Activated T-cell treated with anti-CD3 and anti-CD28 coated beads for 48 hours (primary cell): ENCODE results near the gene DIAPH1.
A peak's percentile ranks its signal among the peaks of the same experiment; 100 is the strongest.

ENCODE experiments used
- DNase-seq: peaks from one replicate; pipeline ENCODE4 v3.0.0-alpha.2; 2020; ENCODE audit warnings: low read depth

Gene DIAPH1

GRCh38 chr5:141618804-141619554 lies at the start of gene DIAPH1:
TSS of gene DIAPH1 (minus strand) at chr5:141619000. CDS start at chr5:141618914, 86 bp downstream.
- peak; percentile 99 for DNase-seq

DNA sequence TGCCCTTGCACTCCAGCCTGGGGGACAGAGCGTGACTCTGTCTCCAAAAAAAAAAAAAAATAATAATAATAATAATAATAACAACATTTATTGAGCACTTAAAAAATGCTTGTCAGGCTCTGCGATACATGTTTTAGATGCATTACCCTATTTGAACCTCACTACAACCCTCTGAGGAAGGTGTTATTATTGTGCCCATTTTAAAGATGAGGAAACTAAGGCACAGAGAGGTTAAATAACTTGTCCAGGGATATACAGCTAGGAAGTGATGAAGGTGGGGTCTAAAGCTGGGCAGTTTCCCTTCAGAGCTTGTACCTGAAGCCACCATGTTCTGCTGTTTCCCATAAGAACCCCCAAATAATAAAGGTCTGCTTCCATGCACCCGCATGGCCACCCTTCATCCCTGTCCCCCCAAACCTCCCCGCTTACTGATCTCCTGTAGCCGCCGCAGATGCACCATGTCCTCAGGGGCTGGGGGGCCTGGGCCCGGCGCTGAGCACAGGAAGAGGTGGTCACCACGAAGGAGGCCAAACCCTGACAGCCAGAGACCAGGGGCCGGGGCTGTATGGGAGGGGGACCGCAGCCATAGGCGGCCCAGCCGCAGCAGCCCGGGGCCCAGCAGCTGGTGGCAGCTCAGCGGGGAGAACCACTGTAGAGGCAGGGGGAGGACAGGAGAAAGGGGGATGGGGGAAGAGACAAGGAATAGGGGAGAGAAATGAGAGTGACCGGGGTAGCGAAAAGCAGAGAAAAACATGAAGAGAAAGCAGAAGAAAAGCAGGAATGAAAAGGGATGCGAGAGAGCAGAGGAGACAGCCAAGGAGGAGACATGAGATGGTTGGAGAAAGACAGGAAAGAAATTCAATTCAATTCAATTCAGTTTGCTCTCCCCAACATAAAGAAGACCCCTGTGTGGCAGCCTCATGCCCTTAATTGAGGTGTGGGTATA lies 47.5 kb upstream of the DIAPH1 start:
- DNase-seq: no peak

- DNase-seq: peak; percentile 65
Measured at GRCh38 chr5:141664733-141665461, 46.1 kb upstream of the DIAPH1 start.

DNA sequence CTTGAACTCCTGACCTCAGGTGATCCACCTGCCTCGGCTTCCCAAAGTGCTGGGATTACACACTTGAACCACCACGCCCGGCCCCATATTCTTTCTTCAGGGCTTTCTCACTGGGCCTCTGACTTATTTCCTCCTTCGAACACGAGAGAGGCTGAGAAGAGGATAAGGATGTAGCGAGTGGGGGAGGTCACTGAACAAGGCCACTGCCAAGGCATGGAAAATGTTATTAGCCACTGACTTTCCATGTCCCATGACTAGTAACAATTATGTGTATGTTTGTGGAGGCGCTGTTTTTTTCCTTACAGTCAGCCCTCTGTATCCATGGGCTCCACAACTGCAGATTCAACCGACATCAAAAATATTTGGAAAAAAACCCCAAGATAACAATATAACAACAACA lies 44.7 kb upstream of the DIAPH1 start:
- DNase-seq: no peak

GRCh38 chr5:141662028-141662427 lies 43.2 kb upstream of the DIAPH1 start:
- no peak for DNase-seq

DNA sequence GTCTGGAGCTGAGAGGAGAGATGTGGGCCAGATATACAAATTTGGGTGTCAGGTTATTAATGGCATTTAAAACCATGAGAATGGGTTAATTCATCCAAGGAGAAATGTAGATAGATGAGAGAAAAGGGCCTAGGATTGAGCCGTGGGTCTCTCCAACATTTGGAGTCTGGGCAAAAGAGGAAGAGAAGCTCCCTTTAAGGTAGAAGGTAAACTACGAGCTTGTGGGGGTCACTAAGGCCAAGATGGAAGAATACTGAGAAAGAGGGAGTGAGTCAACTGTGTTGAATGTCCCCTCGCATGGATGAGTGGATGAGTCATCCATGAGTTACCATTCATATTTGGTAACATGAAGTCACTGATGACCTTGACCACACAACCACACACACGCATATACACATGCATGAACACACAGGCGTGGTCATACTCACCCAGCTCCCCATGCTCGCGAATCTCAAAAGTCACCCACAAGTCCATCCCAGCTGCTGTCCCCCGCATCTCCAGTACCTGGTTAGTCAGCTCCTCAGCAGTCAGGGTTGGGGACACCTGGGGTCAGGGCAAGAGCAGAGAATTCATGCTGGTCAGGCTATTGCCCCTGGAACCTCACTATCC lies 39.2 kb upstream of the DIAPH1 start:
- DNase-seq: no peak

- no peak for DNase-seq
Measured at GRCh38 chr5:141657404-141657803, 38.6 kb upstream of the DIAPH1 start.

DNA sequence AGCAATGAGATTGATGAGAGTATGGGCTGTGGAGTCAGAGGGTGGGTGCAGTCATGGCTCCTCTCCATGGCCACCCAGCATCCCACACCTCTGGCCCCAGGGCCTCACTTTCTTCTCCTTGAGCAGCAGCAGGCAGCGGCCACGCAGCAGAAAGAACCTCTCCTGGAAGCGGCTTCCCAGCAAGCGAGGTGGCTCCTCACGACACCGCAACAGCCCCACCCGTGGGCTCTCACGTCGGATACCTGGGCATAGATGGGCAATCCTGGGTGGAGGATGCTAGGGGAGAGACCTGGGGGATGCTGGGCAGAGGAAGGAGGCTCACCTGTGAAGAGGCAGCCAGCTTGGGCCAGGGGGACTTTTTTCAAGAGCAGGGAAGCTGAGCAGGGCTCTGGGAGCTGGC lies 37.6 kb upstream of the DIAPH1 start:
- no peak for DNase-seq

GRCh38 chr5:141655020-141655419 lies 36.2 kb upstream of the DIAPH1 start:
- no peak for DNase-seq

GRCh38 chr5:141654298-141654697 lies 35.5 kb upstream of the DIAPH1 start:
- DNase-seq: no peak

DNA sequence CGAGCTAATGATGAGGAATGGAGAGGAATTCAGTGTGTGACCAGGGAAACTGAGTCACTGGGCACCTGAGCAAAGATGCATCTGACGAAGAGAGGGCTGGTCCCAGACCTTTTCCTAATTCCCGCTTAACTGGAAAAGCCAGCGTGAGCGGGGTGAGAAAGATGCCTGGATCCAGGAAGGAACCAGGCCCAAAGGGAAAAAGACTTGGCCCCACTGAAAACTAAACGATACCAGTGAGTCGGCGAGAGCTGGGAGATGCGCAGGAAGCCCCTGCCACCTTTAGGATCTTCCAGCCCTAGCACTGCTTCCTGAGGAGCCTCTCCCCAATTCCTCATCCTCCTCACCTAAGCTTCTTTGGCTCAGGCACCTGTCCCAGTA lies 32.9 kb upstream of the DIAPH1 start:
- DNase-seq: no peak

DNA sequence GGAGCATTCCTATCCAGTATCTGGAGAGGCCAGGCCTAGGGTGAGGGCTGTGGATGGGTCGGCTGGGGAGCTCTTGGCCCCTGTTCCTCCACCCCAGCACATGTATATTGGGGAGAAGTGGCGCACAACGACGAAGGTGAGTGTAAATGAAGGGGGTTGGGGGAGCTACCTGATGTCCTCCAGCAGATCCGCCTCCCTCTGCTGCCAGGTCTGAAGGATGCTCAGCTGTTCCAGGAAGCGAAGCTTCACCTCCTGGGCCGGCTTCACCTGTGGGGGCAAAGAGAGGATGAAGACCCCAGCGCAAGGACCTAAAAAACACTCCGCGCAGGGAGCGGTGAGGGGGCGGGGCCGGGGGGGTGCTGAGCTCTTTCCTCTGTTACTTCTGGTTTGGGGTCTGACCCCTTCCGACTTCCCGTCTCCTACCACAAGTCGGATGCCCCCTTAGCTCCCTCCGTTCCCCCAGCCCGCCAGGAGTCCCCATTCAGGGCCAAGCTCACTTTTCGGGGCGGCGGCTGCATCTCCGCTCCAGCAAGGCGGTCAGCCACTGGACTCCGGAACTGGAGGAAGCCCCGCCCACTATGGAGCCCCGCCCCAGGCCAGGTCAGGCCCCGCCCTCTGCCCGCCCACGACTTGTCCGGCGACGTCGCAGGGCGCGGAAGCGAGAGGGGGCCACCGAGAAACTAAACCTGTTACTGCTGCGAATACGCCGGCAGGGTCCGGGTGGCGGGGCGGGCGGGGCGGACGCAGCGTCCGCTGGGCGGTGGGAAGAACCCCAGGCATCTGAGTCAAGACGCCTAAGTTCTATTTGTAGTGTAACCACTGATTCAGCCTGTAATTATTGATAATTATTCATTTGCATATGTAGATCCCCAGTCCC lies 32.3 kb upstream of the DIAPH1 start, which contains the start of gene FCHSD1:
TSS of gene FCHSD1 (minus strand) at position 568 of the 877 bp plus-strand sequence. CDS start at position 518, 50 bp downstream.
- peak; percentile 82 for DNase-seq

DNA sequence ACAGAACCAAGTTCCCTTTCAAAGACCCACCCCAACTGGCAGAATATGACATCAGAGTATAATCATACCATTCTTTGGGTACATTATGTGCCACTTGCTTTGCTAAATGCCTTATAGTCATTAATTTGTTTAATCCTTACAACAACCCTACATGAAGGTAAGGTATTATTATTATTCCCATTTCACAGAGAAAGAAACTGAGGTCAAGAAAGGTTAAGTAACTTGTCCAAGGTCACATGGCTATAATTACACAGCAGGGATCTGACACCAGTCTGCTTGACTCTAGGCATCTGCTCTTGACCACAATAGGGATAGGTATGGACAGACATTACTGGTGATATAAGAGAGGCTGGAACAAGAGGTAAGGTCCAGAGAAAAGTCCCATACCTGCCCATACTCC lies 31.2 kb upstream of the DIAPH1 start:
- no peak for DNase-seq

GRCh38 chr5:141649056-141649688 lies 30.4 kb upstream of the DIAPH1 start:
- no peak for DNase-seq

GRCh38 chr5:141647851-141648250 lies 29.1 kb upstream of the DIAPH1 start:
- DNase-seq: no peak

DNA sequence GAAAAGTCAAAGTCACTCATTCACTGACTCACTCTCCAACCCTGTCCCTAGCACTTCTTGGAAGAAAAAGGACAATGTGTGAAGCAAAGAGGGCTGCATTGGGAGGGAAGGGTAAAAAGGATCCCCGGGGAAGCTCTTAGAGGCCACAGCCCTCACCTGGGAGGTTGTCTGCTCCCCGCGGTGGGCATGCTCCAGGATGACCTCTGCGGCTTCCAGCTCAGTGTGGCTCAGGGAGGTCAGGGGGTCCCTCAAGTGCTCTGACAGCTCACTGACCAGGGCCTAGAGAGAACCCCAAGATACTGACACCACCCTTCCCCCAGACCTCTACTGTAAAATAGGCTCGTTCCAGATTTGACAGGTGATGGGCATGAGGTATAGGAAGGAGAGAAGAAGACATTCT lies 28.4 kb upstream of the DIAPH1 start:
- no peak for DNase-seq

DNA sequence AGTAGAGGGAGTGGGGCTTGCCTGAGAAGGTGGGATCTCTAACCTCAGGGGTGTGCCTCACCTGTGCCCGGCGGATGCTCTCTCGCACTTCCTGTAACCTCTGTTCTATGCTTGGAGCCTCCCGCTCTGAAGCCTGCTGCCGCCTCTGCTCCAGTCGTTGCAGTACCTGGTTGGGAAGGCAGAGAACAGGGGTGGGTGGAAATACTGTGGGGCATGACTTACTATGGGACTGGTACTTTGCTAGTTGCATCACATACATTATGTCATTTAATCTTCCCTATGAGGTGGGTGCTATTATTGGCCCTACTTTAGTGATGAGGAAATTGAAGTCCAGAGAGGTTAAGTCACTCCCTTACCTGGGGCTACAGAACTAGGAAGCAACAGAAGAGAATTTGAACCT lies 27.2 kb upstream of the DIAPH1 start:
- no peak for DNase-seq

DNA sequence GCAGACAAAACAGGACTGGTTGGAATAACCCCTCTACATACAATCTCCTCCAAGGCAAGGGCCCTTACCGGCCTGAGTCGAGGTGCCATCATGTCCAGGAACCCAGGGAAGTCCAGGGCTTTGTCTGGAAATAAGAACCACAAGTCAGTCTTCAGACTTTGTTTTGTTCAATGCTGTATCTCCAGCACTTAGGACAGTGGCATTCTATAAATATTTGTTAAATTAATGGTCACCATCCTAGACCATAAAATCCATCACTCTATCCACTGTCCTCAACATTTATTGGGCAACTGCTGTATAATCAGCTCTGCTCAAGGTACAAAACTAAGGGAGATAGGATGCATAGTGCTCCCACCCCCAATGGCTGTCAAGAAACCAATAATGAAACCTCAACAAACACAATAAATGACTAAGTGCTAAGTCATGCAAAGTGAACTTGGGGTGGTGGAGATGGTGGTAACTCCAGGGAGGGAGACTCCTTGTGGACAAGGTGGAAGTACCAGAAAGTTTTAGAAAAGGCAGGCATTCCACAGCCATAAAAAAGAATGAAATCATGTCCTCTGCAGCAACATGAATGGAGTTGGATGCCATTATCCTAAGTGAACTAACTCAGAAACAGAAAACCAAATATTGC lies 23.0 kb upstream of the DIAPH1 start:
- no peak for DNase-seq

DNA sequence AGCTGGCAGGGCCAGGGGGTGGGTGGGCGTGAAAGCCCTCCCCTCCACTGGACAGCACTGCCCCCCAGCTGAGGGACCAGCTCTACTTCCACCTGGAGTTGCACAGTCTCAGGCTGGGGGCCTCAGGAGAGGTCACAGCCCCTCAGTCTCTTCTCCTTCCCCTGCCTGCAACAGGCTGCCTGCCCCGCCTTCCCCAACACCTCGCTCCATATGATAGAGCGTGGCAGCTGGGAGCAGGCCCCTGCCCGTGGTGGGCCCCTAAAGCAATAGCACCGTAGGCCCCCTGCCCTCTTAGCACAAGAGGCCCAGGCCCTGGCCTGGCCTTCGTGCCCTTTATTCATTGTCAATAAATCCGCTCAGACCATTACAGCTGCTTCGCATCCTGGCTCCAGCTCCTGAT lies 21.9 kb upstream of the DIAPH1 start:
- no peak for DNase-seq

DNA sequence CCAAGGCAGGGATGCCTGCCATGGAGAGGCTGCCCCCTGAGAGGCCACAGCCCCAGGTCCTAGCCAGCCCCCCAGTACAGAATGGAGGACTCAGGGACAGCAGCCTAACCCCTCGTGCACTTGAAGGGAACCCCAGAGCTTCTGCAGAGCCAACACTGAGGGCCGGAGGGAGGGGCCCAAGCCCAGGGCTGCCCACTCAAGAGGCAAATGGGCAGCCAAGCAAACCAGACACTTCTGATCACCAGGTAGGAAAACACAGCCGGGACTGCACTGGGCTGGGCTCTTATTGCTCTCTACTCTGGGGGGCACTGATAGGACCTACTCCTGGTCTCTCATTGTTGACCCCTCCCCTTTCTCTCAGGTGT lies 21.2 kb upstream of the DIAPH1 start:
- no peak for DNase-seq
